Measurements from ENCODE around the gene MSRB3.

The MSRB3 gene

GRCh38 chr12:65392491-65392890, 114.0 kb downstream of the MSRB3 start:
- DNase-seq (ENCODE audit: low read depth), result no peak

- no peak for DNase-seq (ENCODE audit: low read depth)
Measured at GRCh38 chr12:65403188-65403587, 124.7 kb downstream of the MSRB3 start.

DNA sequence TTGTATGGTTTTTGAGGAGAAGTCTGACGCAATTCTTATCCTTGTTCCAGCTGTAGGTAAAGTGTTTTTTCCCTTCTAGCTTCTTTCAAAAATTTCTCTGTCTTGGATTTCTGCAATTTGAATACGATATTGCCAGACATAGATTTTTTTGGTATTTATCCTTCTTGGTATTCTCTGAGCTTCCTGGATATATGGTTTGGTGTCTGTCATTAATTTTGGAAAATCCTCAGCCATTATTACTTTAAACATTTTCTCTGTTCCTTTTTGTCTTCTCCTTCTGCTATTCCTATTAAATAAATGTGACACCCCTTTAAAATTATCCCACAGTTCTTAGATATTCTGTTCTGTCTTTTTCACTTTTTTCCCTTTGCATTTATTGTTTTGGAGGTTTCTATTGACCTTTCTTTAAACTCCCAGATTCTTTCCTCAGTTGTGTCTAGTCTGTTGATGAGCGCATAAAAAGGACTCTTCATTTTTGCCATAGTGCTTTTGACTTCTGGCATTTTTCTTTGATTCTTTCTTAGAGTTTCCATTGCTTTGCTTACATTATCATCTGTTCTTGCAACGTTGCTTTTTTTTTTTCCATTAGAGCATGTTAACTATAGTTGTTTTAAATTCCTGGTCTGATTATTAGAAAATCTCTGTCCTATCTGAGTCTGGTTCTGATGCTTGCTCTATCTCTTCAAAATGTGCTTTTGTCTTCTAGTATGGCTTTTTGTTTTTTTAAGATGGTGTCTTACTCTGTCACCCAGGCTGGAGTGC, 129.1 kb downstream of the MSRB3 start:
- DNase-seq (ENCODE audit: low read depth), result no peak

GRCh38 chr12:65408441-65408840, 130.0 kb downstream of the MSRB3 start:
- DNase-seq (ENCODE audit: low read depth), result no peak

DNA sequence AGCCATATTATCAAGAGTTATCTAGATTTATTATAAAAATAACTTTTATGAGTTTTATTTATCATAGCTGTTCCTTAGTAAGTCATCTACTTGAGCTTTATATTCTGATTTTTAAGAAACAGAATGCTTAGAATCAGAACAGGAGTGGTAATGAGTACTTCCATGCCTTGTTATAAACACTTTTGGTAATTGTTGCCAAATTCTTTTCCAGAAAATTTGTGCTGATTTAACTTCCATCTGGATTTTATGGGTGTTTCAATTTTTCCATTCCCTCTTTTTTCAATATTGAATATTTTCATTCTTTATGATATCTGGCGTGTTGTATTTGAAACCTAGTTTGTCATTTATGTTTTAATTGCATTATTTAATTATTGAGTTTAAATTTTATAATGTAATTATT, 131.2 kb downstream of the MSRB3 start:
- DNase-seq (ENCODE audit: low read depth), result no peak

GRCh38 chr12:65411171-65411570, 132.7 kb downstream of the MSRB3 start:
- no peak for DNase-seq (ENCODE audit: low read depth)

GRCh38 chr12:65414526-65414925, 136.0 kb downstream of the MSRB3 start:
- DNase-seq (ENCODE audit: low read depth), result no peak

DNA sequence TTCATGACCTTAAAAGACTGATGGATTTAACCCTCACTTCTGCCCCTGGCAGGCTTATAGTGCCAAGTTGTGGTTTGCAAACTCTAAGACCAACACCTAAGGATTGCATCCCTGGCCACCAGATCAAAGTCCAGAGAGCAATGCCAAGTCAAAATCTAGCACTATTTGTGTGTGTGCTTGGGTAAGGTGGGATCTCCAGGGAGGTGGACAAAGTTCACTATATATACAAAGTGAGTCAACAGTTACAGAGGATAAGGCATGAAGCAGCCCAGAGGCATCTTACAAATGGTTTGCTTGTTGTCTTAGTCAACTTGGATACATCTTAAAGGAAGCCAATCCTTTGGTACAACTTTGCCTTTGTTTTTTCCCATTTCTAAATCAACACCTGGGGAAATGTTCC, 137.3 kb downstream of the MSRB3 start:
- no peak for DNase-seq (ENCODE audit: low read depth)

- DNase-seq (ENCODE audit: low read depth), result no peak
Measured at GRCh38 chr12:65419284-65420072, 141.0 kb downstream of the MSRB3 start.

DNA sequence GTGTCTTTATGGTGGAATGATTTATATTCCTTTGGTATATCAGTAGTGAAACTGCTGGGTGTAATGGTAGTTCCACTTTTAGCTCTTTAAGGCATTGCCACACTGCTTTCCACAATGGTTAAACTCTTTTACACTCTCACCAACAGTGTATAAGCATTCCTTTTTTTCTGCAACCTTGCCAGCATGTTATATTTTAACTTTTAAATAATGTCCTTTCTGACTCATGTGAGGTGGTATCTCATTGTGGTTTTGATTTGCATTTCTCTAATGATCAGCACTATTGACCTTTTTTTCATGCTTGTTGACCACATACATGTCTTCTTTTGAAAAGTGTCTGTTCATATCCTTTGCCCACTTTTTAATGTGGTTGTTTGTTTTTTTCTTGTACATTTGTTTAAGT, 142.5 kb downstream of the MSRB3 start:
- no peak for DNase-seq (ENCODE audit: low read depth)

GRCh38 chr12:65427646-65428045, 149.2 kb downstream of the MSRB3 start:
- DNase-seq (ENCODE audit: low read depth), result no peak

- DNase-seq (ENCODE audit: low read depth), result no peak
Measured at GRCh38 chr12:65430006-65430405, 151.5 kb downstream of the MSRB3 start.

DNA sequence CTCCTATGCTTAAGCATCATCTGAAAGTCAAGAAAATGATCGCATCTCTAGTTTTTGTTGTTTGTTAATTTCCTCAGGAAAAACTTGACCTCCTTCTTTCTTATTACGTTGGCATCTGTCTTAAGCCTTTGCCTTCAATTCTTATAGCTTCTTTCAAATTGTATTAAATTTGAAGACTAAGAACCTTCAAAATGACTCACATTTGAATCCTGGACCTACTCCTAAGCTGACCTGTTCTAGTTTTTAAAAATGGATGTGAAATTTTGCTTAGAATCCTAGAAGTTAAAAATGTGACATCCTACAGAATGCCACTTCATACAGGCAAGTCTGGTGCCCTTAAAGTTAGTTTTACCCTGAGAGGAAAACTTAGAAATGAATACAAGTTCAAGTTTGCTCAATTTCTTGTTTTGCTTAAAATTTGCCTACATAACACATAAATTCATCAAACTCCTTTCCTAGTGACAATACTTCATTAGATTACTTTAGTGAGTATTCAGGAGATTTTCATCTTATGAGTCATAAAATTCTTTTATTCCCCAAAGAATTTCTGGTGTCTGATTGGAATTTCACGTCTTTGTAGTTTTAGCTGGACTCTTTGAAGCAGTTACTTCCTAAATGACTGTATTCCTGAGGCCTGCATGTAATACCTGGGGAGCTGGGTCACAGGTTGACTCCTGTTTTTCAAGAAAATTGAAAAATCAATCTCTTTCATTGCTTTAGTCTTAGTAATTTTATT, 152.3 kb downstream of the MSRB3 start:
- no peak for DNase-seq (ENCODE audit: low read depth)

- no peak for DNase-seq (ENCODE audit: low read depth)
Measured at GRCh38 chr12:65432114-65432513, 153.6 kb downstream of the MSRB3 start.

DNA sequence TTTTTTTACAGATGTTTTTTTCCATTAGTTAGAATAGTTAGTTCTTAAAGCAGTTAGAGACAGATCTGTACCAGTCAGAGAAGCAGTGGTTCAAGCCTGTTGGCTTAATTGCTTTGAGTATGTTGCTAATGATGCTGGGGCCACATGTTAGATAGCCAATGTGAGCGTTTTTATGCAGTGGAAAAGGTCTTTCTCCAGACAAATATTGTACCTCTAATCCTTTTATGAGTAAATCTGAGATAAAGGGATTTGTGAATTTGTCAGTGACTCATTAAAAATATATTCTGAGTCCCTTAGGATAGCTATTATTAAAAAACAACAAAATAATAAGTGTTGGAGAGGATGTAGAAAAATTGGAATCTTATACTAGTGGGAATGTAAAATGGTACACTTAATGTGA, 154.2 kb downstream of the MSRB3 start:
- DNase-seq (ENCODE audit: low read depth), result no peak

GRCh38 chr12:65434737-65435136, 156.3 kb downstream of the MSRB3 start:
- DNase-seq (ENCODE audit: low read depth), result no peak

- no peak for DNase-seq (ENCODE audit: low read depth)
Measured at GRCh38 chr12:65443038-65443437, 164.6 kb downstream of the MSRB3 start.

DNA sequence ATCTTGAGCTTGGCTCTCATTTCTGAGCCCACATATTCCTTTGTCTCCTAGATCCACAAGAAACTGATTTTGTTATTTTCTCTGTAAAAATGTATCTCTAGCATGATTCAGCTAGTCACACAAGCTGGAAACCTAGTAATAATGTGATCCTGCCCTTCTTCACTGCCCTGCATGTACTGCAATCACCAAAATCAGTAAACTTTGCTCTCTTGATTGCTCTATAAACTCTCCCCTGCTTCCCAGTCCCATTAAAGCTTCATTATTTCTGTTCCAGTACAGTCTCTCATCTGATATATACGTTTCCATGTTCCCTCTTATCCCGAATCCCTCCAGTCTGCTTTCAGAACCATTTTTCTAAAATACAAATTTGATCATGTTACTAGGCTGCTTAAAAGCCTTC, 166.5 kb downstream of the MSRB3 start:
- DNase-seq (ENCODE audit: low read depth), result no peak

GRCh38 chr12:65446901-65447300, 168.4 kb downstream of the MSRB3 start:
- no peak for DNase-seq (ENCODE audit: low read depth)

DNA sequence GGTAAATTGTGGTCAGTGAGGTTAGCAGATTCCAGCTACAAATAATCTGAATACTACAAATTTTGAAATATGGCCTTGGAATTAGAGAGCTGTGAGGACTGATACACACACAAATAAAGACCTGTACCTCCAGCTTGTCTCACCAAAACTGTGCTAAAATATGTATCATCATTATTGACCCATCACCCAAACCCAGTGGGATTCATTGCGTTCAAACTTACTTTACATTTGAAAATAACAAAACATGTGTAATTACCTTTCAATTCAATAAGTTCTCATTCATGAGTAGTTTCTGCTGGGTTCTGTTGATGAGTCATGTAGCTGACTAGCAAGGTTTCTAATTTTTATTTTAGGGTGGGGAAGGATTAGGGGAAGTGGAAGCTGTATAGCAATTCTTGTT, 170.9 kb downstream of the MSRB3 start:
- no peak for DNase-seq (ENCODE audit: low read depth)

DNA sequence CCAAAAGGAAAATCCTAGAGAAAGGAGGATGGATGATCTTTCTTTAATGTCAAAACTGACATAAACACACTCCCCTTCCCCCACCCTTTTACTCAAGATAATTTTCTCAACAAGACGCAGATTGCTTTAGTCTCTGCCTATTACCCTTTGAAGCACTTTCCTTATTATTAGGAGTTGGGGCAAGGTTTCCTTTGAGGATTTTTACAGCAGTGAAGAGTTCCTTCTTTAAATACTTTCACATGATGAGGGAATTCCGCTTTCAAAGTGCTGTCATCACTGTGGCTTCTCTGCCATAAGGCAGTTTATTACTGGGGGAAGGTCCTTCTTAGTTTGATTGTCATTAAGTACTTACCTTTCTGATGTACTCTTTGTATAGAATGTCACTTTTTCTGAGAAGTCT, 172.1 kb downstream of the MSRB3 start:
- no peak for DNase-seq (ENCODE audit: low read depth)

- no peak for DNase-seq (ENCODE audit: low read depth)
Measured at GRCh38 chr12:65454115-65454787, 175.8 kb downstream of the MSRB3 start.

Measured in T follicular helper cell (primary cell).